Stimulated activated CD4-positive, alpha-beta T cell treated with anti-CD3 and anti-CD28 coated beads, Interleukin-1b, Interleukin-23, amount 100 ng/mL, for 4 hours (primary cell): ENCODE measurements around the gene PARD3B.
A peak's percentile ranks its signal among the peaks of the same experiment; 100 is the strongest.

Source experiments
- DNase-seq, 2 donors: peaks; one replicate each; pipeline ENCODE4 v3.0.0-alpha.2; 2020; ENCODE audit warnings: low read depth in 2 of 2

The PARD3B gene

DNA sequence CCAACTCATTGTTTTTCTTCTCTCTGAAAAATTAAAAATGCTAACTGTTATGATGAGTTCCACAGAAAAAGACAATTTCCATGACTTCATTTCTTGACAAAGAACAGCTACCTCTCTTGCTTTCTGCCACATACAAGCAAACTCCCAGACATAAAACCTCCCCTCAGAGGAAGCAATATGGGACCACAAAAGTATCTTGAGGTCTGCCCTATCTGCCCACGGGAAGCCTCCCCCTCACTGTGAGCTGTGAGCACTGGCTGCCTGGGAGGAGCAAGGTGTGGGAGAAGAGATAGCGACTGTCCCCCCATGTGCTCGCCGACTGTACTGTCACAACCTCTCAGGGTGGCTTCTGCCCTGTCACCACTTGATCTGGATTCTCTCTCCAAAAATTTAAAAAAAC, 1067.4 kb downstream of the PARD3B start:
- peak; percentile 12 to 20 for DNase-seq

DNA sequence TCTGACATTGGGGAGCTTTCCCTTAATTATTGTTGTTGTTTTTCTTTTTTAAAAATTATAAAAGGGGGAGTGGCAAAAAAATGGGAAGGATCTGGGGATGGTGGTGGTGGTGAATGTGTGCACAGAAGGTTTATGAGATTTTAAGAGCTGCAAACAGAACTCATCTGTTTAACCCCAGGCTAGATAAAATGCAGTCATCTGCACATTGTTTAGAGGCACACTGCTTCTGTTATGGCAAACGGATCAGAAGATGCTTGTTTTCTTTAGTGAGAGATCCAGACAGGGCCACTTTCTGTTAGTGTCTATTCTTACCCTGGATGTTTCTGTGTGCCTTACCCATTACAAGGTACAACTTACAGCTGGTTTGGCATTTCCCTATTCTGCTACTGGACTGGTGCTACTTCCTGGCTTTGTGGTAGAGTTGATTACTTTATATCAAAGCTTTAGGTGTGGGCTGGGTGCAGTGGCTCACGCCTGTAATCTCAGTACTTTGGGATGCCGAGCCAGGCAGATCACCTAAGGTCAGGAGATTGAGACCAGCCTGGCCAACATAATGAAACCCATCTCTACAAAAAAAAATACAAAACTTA, 1068.8 kb downstream of the PARD3B start:
- no peak for DNase-seq

DNA sequence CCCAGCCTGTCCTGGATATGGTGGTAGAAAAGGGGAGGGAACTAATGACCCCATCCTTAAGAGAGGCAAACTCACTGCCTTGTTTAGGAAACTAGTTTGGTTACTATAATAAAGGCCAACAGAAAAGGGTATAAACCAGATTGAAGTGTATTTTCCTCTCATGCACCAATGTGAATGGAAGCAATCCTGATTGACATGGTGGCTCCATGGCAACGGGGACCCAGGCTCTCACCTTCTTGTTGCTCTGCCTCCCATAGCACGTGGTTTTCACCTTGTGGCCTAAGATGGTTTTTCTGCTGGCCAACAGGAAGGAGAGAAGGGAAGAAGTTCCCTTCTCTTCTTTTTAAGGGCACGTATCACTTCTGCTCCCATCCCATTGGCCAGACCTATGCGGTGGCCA, 1069.7 kb downstream of the PARD3B start:
- no peak for DNase-seq

DNA sequence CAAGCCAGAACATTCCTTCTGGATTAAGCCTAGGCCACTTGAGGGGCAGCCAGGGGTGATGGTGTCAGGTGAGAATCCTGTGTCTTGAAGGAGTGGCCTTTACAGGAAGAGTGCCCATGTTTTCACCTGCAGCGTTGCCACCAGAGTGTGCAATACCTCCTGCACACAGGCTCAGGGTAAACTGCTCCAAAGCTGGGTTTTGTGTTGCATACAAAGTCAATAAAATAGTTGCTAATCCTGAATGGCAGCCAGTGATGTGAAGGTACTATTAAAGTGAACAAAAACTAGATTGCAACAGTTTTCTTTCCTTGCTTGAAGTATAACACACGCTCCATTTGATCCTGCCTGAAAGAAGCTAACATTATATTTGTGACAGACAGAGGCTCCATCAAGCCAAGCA, 1072.6 kb downstream of the PARD3B start:
- no peak for DNase-seq

DNA sequence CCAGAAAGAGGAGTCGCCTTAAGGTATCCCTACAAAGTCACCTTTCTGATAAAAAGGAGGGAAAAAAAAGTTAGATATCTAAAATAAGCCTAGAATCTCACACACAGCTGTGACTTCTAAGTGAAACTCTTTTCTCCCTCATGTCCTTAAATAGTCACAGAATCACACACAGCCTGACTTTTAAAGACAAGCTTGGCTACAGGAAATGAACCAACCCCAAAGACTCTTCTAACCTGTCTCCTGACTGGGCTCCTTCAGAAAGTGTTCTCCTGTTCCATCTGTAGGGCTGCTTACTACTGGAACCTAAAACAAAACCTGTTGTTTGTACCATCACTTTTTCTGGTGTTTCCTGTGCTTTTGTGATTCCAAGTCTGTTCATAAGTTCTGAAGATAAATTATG, 1074.3 kb downstream of the PARD3B start:
- no peak for DNase-seq

DNA sequence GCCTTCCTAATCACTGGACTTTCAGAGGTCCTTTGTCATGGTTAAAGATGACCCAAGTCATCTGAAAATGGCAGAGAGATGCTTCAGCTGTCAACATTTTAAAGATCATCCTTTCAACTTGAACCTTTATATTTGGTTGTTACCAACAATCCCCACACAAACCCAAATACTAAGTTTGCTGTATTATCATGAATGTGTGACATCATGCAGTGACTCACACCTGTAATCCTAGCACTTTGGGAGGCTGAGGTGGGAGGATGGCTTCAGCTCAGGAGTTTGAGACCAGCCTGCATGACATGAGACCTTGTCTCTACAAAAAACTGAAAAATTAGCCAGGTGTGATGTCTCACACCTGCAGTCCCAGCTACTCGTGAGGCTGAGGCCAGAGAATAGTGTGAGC, 1081.8 kb downstream of the PARD3B start:
- no peak for DNase-seq

DNA sequence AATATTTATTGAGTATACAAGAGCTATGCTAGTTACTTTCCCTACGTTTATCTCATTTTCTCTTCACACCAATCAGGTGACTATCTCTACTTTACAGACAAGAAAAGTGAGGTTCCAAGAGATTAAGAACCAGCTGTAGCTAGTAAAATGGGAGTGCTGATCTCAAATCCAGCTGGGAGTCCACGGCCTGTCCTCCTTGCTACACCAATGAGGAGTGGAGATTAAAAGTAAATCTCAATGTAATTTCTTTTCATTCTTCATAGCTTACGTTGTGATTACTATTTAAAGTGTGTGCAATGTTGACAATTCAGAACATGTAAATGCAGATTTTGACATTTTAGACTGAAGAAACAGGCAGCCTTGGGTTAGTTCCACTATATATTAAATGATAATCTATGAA, 1083.1 kb downstream of the PARD3B start:
- no peak for DNase-seq

DNA sequence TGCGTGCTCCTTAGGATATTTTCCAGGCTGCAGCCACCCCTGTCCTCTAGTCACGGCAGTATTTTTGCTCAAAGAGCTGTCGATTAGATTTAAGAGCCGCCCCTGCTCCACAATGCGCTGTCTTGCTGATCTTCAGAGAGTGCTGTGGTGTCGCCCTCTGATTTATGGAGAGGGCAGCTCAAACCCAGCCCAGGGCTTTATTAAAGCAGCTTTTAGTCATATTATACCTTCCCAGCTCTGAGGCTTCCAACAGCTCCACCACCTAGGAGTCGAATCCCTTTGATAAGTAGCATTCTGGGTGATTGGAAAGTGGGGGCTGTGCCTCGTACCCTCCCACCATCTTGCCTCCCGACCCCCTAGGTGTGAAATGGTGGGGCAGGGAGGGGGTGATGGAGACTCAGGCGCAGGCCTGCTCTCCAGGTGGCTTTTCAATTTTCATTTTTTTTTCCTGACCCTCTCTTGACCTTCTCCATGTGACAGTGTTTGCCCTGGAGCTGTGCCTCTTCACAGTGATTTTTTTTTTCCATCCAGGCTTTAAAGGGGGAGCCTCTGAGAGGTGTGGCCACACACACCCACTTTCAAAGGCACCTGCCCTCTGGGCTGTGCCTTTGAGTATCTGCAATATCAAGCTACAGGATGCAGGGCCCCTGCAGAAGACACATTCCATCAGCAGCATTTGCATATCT, 1084.0 kb downstream of the PARD3B start:
- DNase-seq = no peak

DNA sequence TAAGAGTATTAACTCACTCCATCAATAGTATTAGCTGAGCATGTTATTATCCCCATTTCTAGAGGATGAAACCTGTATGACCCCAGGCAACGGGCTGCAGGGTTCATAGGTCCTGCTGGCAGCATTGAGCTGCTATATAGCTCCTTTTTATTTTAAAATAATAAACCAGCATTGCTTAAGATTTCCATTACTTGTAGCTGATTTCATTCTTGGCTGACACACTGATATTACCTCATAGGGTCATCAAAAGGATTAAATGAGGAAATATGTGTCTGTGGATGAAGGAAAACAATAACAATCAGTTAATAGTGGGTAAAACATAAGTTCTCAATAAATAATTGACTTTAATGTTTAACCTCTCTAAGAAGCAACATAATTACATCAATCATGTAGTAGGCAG, 1088.7 kb downstream of the PARD3B start:
- DNase-seq = no peak

DNA sequence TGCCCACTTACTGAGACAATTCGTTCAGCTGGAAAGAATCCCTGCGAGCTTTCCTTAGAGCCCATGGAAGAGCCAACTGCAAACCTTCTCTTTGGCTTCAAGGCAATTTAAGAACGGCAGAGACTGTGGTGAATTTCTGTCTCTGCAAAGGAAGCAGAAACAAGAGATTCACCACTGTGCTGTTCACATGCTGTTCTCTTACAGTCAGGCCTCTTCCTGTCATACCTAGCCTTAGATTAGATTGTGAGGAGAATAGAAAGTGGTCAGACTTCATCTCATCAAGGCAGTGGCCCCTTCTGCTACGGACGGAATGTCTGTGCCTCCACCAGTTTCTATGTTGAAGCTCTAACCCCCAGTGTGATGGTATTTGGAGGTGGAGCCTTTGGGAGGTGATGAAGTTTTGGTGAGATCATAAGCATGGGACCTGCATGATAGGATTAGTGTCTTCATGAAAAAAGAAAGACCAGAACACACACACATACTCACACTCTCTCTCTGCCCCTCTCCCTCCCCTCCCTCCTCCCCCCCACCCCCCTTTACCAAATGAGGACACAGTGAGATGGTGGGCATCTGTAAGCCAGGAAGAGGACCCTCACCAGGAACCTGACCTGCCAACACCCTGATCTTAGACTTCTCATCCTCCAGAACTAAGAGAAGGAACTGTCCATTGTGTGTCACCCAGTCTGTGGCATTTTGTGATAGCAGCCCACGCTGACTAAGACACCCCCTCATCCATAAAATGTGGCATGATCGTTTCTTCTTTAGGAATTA, 1091.5 kb downstream of the PARD3B start:
- DNase-seq = no peak

DNA sequence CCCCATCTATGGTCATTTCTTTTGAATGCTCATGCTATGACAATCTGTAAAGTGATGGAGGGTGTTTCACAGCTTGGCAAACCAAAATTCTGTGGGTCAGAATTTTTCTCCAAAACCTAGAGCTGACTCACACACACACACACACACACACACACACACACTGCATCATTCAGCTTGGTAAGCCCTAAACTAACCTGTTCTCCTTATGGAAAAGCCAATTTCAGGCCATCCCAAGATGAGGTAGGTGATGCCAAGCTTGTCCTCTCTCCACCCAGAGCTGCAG, 1092.0 kb downstream of the PARD3B start:
- no peak for DNase-seq

DNA sequence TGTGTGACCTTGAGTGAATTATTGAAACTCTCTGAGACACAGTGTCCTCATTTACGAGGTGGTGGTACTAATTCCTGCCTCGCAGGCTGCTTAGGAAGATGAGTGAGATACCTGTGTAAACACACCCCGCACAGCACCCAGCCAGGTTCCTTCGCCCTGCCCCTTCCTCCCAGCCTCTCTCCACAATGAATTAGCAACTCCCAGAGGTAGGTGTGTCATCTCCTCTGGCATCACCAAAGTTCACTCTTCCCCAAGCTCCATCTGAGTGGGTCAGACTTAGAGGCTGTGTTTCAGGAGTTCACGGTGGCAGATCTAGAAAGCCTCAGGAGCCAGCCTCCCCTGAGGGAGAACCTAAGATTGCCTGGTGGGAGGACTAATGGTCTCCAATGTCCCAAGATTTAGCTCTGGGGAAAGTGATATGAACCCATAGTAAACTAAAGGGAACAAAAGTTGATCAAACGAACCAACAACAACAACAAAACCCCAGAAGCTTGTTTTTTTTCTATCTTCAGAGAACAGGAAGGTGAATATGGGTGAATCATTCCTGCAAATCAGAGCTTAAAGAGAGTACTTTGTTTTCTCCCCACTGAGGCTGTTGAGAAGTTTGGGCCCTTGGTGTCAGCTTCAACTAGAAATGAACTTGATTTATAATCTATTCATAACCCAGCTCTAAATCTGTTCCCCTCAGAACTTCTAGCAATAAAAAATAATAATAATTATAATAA, 1092.7 kb downstream of the PARD3B start:
- no peak for DNase-seq

DNA sequence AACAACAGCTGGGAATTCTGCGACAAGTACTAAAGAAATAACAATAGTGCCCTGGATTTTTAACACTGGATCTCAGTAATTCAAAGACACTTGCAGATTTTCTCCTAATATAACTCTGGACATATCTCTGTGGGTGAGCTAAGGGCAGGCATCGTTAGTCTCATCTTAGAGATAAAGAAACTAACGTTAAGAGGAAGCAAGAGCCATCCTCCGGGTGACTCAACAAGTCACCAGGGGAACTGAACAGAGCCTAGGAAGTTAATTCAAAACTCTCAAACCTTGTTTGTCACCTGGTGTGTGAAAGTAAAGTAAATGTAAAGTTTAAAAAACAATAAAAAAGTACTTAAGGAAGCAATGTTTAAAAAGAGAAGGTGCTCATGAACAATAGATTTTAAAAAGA, 1095.4 kb downstream of the PARD3B start:
- DNase-seq = no peak

DNA sequence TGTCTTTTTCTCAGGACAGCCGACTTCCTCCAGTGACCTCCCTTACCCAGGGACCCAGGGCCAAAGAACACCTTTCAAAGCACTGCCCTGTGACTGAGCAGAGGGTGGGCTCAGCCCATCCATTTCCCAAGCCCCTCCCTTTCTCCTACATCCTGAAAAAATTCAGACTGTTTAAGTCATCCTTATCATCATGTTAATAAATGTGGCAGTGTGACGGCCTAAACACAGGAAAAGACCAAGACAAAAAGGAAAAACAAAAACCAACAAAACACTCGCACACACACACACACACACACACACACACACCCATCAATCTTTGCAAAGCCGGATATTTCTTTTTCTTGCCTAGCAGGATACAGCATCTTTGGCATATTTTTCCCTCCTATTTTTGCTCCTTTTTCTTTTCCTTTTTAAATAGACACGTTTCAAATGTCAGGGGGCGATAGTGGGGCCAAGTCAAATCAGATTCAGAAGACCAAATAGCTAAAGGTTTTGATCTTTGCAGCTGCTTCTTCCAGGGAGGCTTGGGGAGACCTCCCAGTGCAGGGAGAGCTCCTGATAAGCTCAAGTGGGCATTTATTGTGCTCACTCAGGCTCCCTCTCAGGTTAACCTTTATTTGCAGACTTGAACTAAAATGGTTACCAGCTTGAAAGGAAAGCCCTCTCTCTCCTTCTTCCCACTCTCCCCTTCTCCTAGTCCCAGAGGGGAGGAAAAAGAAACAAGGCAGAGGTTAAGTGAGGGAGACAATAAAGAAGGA, 1097.5 kb downstream of the PARD3B start:
- no peak for DNase-seq

DNA sequence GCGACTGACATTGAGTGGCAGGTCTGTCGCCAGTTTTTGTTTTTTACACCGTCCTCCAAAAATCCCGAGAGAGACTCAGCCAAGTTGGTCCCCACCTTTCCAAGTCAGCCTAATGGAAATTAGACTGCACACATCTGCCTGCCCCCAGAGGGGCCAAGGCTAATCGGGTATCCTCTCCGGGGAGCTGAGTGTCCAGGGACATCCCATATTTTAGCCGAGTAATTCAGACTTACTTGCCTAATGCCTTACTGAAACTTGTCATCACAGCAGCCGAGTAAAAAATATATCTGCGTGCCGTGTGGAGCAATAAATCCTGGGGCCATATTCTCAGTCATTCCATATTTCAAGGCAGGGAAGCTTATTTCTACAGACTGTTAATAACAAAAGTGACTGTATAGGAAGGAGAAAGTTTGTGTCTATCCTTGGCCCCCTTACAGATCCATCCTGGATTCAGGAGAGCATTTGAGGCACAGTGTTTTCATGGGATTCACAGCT, 1098.2 kb downstream of the PARD3B start:
- no peak for DNase-seq

DNA sequence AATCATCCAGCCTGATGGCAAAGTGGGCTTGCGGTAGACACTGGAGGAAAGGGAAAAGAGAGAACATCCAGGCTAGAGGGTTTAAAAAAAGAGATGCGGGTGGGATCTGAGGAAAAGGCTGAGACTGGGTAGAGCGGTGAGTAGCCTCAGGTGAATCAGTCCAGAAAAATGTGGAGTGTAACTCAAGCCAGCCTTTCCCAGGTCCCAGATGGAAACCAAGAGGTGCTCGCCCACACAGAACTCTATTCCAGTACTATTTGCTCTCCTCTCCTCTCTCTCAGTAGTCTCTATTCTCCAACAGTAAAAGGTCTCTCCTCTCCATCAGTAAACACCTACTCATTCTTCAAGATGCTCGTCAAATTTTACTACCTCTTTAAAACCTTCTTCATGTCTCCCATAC, 1098.7 kb downstream of the PARD3B start:
- DNase-seq = no peak

DNA sequence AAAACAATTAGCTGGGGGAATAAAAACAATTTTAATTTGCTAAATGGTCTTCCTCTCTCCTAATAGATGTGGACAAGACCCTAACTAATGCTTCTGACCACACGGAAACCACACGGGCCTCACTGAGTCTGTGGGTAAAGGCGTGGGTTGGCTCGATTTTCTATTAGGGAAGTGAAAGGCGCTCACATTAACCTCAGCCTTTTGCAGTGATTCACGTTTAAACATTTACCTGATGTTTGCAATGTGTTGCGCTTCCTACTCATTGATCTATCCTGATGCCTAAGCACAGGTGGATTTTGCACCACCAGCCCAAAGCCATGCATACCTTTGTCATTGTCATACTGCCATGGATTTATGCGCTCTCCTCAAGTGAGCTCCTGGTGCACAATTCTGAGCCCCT, 1101.4 kb downstream of the PARD3B start:
- DNase-seq = no peak

DNA sequence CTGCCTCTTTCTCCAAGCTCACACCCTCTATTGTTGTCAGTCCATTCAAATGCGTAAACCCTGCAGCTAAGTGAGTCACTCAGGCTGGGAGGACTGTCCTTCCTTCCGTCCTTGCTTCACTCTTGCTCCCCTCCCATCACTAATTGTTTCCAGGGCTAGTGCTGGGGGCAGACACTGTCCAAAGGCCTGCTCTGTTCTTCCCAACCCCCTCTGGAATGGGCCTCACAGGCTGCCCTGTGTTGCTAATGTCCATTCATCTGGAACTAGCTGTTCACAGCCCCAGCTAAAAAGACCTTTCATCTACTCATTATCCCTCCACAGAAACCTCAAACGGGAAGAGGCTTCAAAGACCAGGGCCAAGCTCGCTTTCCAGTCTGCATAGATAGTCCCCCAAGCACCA, 1105.2 kb downstream of the PARD3B start:
- no peak for DNase-seq

DNA sequence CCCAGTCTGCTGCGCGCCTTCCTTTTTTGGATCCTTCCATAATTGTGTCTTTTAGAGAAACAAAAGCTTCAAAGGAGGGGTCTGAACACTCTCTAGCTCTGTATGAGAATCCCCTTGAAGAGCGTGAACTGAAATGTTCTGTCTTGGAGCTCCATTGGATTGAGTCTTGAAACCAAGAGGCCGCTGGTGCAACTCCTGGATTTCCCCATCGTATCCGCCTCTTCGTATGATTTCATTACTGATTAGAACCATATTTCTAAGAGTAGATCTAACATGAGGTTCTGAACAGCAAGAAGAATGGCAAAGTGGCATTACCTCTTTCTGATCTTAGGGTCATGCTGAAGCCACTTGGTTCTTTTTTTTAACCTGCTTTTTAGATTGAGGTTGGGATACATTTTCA, 1105.7 kb downstream of the PARD3B start:
- no peak for DNase-seq

DNA sequence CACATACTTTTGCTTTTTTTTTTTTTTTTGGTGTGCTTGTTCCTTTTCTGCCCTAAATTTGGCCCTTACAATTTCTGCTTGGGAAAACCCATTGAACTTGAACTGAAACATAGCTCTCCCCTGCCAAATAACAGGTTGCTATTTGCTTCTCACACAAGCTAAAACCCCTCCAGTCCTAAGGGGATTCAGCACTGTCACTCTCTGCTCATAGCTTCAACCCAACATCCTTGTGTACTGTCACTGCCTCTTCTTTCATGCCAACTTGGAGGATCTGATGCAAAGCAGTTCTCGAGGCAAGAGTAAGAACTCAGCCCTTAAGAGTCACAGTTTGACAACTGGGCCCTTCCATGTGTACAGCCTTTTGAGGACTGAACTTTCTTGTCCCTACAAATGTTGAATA, 1106.4 kb downstream of the PARD3B start:
- no peak for DNase-seq

DNA sequence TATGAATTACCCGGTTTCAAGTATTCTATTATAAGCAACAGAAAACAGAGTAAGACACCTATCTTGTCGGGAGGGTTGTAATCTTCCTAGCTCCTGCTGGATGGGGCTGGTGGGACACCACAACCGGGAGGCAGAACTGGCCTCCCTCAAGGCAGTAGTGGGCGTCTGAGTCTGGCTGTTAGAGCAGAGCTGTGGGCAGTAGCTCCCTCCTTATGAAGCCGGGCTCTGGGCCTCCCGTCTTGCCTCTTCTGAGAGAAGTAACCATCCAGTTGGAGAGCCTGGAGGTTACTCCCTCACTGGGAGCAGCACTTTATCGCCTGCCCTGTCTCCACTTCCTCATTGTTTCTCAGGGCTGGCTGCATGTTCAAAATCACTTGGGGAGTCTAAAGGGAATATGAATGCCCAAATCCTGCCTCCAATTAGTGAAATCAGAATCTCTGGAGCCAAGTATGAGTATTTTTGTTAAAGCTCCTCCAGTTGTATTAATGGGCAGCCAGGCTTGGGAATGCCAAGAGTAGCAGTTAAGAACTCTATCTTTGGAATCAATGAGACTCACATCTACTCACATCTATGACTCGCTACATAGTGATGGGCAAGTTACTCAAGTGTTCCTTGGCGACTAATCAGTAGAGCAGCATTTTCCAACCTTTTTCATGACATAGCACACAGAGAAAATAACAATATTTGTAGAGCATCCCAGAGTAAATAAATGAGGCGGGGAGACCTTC, 1109.8 kb downstream of the PARD3B start:
- no peak for DNase-seq
